AG04449 (cell line): ENCODE data around the gene LIPG.
A peak's percentile ranks its signal among the peaks of the same experiment; 100 is the strongest.
"Not testable (repeated sequence)": the region's sequence is repeated elsewhere in the genome, so short reads cannot be mapped to it uniquely, and the experiment has no call there.

Source experiments
- CTCF ChIA-PET: fragments of 350-600 bp; formaldehyde crosslinking; extraction: SDS; loops from one replicate; lab custom pipeline; 2021; ENCODE audit warnings: antibody characterized with exemption; lab: Yijun Ruan, JAX
- POLR2A ChIA-PET: fragments of 400-600, 350-600 bp; formaldehyde crosslinking; extraction: SDS; loops from one replicate; lab custom pipeline; 2020; ENCODE audit warnings: antibody characterized with exemption, inconsistent platforms; lab: Yijun Ruan, JAX
- DNase-seq: peaks from one replicate; pipeline ENCODE4 v3.0.0-alpha.2; 2010; ENCODE audit warnings: low read depth, low spot score
- H3K4me3 ChIP-seq: 2 replicates; pipeline ENCODE4 v1.5.1; 2011; ENCODE audit warnings: low read depth, mild to moderate bottlenecking, control low read depth, low read length
- TF ChIP-seq, protein P1 (sequence below): IDR thresholded peaks from one replicate; pipeline ENCODE4 v1.5.1; 2011; ENCODE audit warnings: mild to moderate bottlenecking, moderate library complexity, low read length, control low read depth, inconsistent platforms; ENCODE audit not compliant: insufficient read depth; ENCODE audit errors: missing control alignments

The LIPG gene

DNA sequence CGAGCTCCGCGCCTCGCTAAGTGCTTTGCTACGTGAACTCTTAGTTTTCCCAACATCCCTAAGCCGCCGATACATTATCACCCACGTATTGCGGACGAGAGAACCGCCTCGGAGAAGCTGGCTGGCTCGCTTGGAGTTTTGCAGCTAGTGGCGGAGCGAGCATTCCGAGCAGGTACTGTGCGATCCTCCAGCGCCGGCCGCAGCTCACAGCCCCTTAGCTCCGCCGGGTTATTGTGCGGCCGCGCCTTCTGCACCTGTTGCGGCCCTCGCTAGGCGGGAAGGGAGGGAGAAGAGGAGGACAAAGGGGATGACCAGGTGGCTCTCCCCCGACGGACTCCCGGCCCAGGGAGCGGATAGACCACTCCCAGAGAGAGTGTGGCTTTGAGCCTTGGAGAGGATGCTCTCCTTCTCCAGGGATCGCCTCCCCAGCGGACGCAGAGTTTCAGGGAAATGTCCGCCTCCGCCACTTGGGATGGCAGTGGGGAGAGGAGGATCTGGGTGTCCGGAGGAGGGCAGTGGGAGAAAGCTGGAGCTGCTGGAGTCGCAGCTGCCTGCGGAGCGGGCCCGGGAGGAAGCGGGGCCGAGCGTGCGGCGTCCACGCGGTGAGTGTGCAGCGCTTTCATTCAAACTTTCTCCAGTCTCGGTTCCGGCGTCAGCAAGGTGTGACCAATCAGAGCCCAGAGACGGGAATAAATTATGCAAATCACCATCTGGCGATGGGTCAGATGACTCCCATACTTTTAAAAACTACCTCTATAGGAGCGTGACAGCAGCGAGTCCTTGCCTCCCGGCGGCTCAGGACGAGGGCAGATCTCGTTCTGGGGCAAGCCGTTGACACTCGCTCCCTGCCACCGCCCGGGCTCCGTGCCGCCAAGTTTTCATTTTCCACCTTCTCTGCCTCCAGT is at the start of gene LIPG:
TSS of gene LIPG (plus strand) at position 769 of the 905 bp plus-strand sequence. CDS start 252 bp downstream, outside the sequence.
- TF ChIP-seq, protein P1, sequence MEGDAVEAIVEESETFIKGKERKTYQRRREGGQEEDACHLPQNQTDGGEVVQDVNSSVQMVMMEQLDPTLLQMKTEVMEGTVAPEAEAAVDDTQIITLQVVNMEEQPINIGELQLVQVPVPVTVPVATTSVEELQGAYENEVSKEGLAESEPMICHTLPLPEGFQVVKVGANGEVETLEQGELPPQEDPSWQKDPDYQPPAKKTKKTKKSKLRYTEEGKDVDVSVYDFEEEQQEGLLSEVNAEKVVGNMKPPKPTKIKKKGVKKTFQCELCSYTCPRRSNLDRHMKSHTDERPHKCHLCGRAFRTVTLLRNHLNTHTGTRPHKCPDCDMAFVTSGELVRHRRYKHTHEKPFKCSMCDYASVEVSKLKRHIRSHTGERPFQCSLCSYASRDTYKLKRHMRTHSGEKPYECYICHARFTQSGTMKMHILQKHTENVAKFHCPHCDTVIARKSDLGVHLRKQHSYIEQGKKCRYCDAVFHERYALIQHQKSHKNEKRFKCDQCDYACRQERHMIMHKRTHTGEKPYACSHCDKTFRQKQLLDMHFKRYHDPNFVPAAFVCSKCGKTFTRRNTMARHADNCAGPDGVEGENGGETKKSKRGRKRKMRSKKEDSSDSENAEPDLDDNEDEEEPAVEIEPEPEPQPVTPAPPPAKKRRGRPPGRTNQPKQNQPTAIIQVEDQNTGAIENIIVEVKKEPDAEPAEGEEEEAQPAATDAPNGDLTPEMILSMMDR: no peak
- POLR2A ChIA-PET: no interaction called here
- H3K4me3 ChIP-seq: peak within 1 kb of the TSS; percentile 46
- CTCF ChIA-PET: interaction anchor here (0.8 to 13.3 kb wide), 10 partner anchors 9 to 296 kb away, joined by 3 to 241 read pairs (median 8); no protein-coding TSS in a partner anchor
- DNase-seq: no peak

DNA sequence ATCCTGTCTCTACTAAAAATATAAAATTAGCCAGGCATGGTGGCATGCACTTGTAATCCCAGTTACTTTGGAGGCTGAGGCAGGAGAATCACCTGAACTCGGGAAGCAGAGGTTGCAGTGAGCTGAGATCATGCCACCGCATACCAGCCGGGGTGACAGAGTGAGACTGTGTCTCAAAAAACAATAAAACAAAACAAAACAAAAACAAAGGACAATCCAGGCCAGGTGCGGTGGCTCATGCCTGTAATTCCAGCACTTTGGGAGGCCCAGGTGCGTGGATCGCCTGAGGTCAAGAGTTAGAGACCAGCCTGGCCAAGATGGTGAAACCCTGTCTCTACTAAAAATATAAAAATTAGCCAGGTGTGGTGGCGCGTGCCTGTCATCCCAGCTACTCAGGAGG is 49.0 kb upstream of the LIPG start:
- CTCF ChIA-PET: interaction anchor here (12.0 kb wide), 1 partner anchor 346 kb away, joined by 349 read pairs; no protein-coding TSS in a partner anchor
- H3K4me3 ChIP-seq, DNase-seq, POLR2A ChIA-PET: not testable (repeated sequence)

DNA sequence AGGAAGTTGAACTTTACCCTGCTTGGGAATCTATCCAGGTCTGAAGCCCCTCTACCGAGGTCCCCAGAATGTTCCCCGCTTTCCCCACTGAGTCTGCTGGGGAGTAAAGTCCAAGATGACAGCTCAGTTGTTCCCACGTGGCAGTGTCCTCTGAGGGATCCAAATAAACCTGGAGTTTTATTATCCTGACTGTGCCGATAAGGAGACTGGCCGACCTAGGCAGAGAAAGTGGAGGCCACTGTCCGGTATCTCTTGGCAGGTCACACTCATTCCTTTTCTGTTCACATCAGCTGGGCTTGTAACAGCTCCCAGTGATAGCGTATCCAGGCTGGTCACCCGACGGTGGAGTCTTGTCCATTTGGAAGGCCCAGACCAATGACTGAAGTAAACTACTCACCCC is 47.3 kb upstream of the LIPG start:
- POLR2A ChIA-PET: no interaction called here
- TF ChIP-seq, protein P1: no peak
- no peak for DNase-seq
- CTCF ChIA-PET: interaction anchor here (0.6 to 12.0 kb wide), 11 partner anchors 9 to 345 kb away, joined by 3 to 349 read pairs (median 3); no protein-coding TSS in a partner anchor
- H3K4me3 ChIP-seq: no peak overlapping the region

DNA sequence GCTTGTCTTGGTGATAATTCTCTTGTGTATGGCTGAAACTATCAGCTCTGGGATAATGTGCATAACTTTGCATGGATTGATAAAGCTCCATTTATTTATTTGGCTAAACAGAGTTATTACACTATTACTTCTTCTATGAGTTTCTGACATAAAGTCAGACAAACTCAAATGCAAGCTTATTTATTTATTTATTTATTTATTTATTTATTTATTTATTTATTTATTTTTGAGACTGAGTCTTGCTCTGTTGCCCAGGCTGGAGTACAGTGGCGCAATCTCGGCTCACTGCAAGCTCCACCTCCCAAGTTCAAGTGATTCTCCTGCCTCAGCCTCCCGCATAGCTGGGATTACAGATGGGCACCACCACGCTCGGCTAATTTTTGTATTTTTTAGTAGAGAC is 46.9 kb upstream of the LIPG start:
- CTCF ChIA-PET: interaction anchor here (0.6 to 12.0 kb wide), 10 partner anchors 9 to 344 kb away, joined by 3 to 349 read pairs (median 4); no protein-coding TSS in a partner anchor
- DNase-seq, H3K4me3 ChIP-seq, POLR2A ChIA-PET: not testable (repeated sequence)

DNA sequence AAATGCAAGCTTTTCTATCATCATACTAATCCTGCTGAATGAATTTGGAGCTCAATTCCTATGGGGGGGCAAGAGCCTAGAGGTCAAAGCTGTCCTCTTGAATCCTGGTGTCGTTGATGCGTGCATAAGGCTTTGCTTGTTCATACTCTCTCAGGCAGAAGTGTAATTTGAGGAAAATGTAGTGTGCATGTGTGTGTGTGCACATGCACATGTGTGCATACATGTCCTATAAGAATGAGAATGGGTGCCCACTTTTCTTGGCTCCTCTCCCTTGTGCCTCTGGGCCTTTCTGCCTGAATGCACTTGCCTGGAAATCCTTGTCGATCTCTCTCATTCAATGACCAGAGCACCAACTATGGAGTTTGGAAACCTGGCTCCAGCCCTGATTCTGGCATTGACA is 46.3 kb upstream of the LIPG start:
- no peak for DNase-seq
- ChIA-PET POLR2A (no interaction called here), CTCF (interaction anchor here (0.6 to 12.0 kb wide), 9 partner anchors 9 to 344 kb away, joined by 3 to 349 read pairs (median 3); no protein-coding TSS in a partner anchor)
- H3K4me3 ChIP-seq: no peak overlapping the region
- TF ChIP-seq, protein P1: no peak

DNA sequence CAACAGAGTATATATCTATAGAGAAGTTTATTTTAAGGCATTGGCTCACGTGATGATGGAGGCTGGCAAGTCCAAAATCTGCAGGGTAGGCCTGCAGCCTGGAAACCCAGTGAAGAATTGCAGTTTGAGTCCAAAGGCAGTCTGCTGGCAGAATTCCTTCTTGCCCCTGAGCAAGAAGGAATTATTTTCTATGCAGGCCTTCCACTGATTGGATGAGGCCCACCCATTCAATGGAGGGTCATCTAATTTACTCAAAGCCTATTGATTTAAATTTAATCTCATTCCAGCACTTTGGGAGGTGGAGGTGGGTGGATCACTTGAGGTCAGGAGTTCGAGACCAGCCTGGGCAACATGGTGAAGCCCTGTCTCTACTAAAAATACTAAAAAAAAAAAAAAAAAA is 44.4 kb upstream of the LIPG start:
- ChIA-PET CTCF (interaction anchor here (1.1 to 12.0 kb wide), 2 partner anchors 267 to 342 kb away, joined by 4 to 349 read pairs; no protein-coding TSS in a partner anchor), POLR2A (no interaction called here)
- TF ChIP-seq, protein P1: no peak
- DNase-seq: no peak
- H3K4me3 ChIP-seq: no peak overlapping the region
